HepG2 (cell line): Measurements from ENCODE around the gene BCL2. TPM values are rescaled to one million over a fixed set of nuclear protein-coding genes. Genes with fewer than 3 reads are reported as not detected.
A peak's percentile ranks its signal among the peaks of the same experiment; 100 is the strongest.

Source experiments
- AFF4 ChIP-seq: sonication (generic); formaldehyde crosslinking; IDR thresholded peaks from 2 replicates; pipeline ENCODE4 v1.4.0; 2020; ENCODE audit warnings: missing genetic modification reagents
- GABPA ChIP-seq, 2 experiments: IDR thresholded peaks; 2 replicates each; pipeline ENCODE4 v1.6.1; 2011 to 2016; ENCODE audit warnings: low read depth in 2 of 2, low read length in 1 of 2, missing biosample characterization in 1 of 2, missing genetic modification characterization in 1 of 2
- IKZF4 ChIP-seq: sonication (generic); formaldehyde crosslinking; IDR thresholded peaks from 2 replicates; pipeline ENCODE4 v1.5.1; 2020; ENCODE audit warnings: borderline replicate concordance, mild to moderate bottlenecking, low read depth, missing genetic modification reagents; ENCODE audit errors: not compliant biosample characterization
- KAT2B ChIP-seq: fragments of 150-350 bp; IDR thresholded peaks from 2 replicates; pipeline ENCODE4 v1.6.1; 2014; ENCODE audit warnings: low read depth, low read length, borderline replicate concordance
- NFE2L1 ChIP-seq: sonication (generic); formaldehyde crosslinking; IDR thresholded peaks from 2 replicates; pipeline ENCODE4 v1.4.0; 2020; ENCODE audit warnings: missing genetic modification reagents, mild to moderate bottlenecking, borderline replicate concordance
- NRL ChIP-seq: sonication (generic); formaldehyde crosslinking; IDR thresholded peaks from 2 replicates; pipeline ENCODE4 v1.5.0; 2020; ENCODE audit warnings: missing genetic modification reagents, mild to moderate bottlenecking, moderate library complexity, borderline replicate concordance
- PBX2 ChIP-seq: IDR thresholded peaks from 2 replicates; pipeline ENCODE4 v1.6.1; 2016; ENCODE audit warnings: control low read depth
- PHF20 ChIP-seq: sonication (generic); formaldehyde crosslinking; IDR thresholded peaks from 2 replicates; pipeline ENCODE4 v1.5.0; 2020; ENCODE audit warnings: mild to moderate bottlenecking, missing genetic modification reagents
- SALL1 ChIP-seq: sonication (generic); formaldehyde crosslinking; IDR thresholded peaks from 2 replicates; pipeline ENCODE4 v1.8.0; 2022; ENCODE audit warnings: mild to moderate bottlenecking, missing genetic modification reagents
- SCMH1 ChIP-seq: sonication (generic); formaldehyde crosslinking; IDR thresholded peaks from 2 replicates; pipeline ENCODE4 v1.9.0; 2021; ENCODE audit warnings: missing genetic modification reagents, mild to moderate bottlenecking, borderline replicate concordance
- SIN3B ChIP-seq: fragments of 150-350 bp; IDR thresholded peaks from 2 replicates; pipeline ENCODE4 v1.6.1; 2014; ENCODE audit warnings: low read length
- SMAD1 ChIP-seq: sonication (generic); formaldehyde crosslinking; IDR thresholded peaks from 2 replicates; pipeline ENCODE4 v1.4.0; 2020; ENCODE audit warnings: missing genetic modification reagents, low read depth, mild to moderate bottlenecking, borderline replicate concordance
- TRAFD1 ChIP-seq: sonication (generic); formaldehyde crosslinking; IDR thresholded peaks from 2 replicates; pipeline ENCODE4 v1.5.1; 2020; ENCODE audit warnings: missing genetic modification reagents, mild to moderate bottlenecking, borderline replicate concordance
- ZBTB1 ChIP-seq: sonication (generic); formaldehyde crosslinking; IDR thresholded peaks from 2 replicates; pipeline ENCODE4 v1.4.0; 2020; ENCODE audit warnings: missing genetic modification reagents, borderline replicate concordance
- ZNF101 ChIP-seq: sonication (generic); formaldehyde crosslinking; IDR thresholded peaks from 2 replicates; pipeline ENCODE4 v1.4.0; 2020; ENCODE audit warnings: mild to moderate bottlenecking, low read depth, missing genetic modification reagents, borderline replicate concordance
- ZNF136 ChIP-seq: sonication (generic); formaldehyde crosslinking; IDR thresholded peaks from 2 replicates; pipeline ENCODE4 v1.8.1; 2022; ENCODE audit warnings: low read depth, mild to moderate bottlenecking, moderate library complexity, missing genetic modification reagents
- ZNF225 ChIP-seq: sonication (generic); formaldehyde crosslinking; IDR thresholded peaks from 2 replicates; pipeline ENCODE4 v1.4.0; 2020; ENCODE audit warnings: mild to moderate bottlenecking, missing genetic modification reagents
- ZNF3 ChIP-seq: IDR thresholded peaks from 2 replicates; pipeline ENCODE4 v1.7.0; 2017; ENCODE audit warnings: inconsistent platforms
- ZNF510 ChIP-seq: sonication (generic); formaldehyde crosslinking; IDR thresholded peaks from 2 replicates; pipeline ENCODE4 v1.4.0; 2020; ENCODE audit warnings: low read depth, mild to moderate bottlenecking, missing genetic modification reagents
- ZNF570 ChIP-seq: sonication (generic); formaldehyde crosslinking; IDR thresholded peaks from 2 replicates; pipeline ENCODE4 v1.4.0; 2020; ENCODE audit warnings: mild to moderate bottlenecking, missing genetic modification reagents, borderline replicate concordance
- ZNF605 ChIP-seq: sonication (generic); formaldehyde crosslinking; IDR thresholded peaks from 2 replicates; pipeline ENCODE4 v1.8.0; 2022; ENCODE audit warnings: mild to moderate bottlenecking, missing genetic modification reagents
- ZNF761 ChIP-seq: sonication (generic); formaldehyde crosslinking; conservative IDR thresholded peaks from 2 replicates; pipeline ENCODE4 v1.4.0; 2020; ENCODE audit warnings: mild to moderate bottlenecking, missing genetic modification reagents
- polyA plus RNA-seq, 8 experiments: library from polyadenylated mRNA; depleted of rRNA in 3 of 8; stranded (reverse) in 7 of 8; unstranded in 1 of 8; fragments of >200 nt; fragmentation: Illumina TruSeq in 4 of 8; extraction: Trizol in 4 of 8; gene quantifications; 2 replicates each; pipeline versions ENCODE4 v1.2.1 to v1.2.3, GENCODE V29; 2011 to 2016; ENCODE audit warnings: low read depth in 4 of 8, missing spikeins in 1 of 8, mixed read lengths in 1 of 8; ENCODE audit not compliant: insufficient read depth in 1 of 8
- total RNA-seq, 5 experiments: library from RNA; depleted of rRNA; stranded (reverse); fragments of >200 nt; fragmentation: Illumina TruSeq; extraction: Trizol; gene quantifications; 2 replicates each; pipeline ENCODE4 v1.2.3, GENCODE V29; 2016; ENCODE audit warnings: low read depth in 1 of 5

BCL2 gene
- total and polyA plus RNA-seq, 2 of the 13 experiments (the other 11 are each of a cell fraction or from before 2014, with no cell fraction given) = 0.07 to 0.53 TPM

- TF ChIP-seq PBX2 (CRISPR knock-in tag) (no peak), ZNF605 (CRISPR knock-in tag) (peak; percentile 84), AFF4 (no peak), PHF20 (peak; percentile 58), ZNF136 (CRISPR knock-in tag) (0 out of 2 replicates have a peak, but pooled peaks have one; percentile 46), ZNF225 (CRISPR knock-in tag) (no peak), NRL (CRISPR knock-in tag) (peak; percentile 71; the same call in 1 of the 2 replicates), NFE2L1 (no peak), SIN3B (peak; percentile 72; the same call in 1 of the 2 replicates), ZNF510 (no peak), ZNF570 (no peak), KAT2B (no peak), ZNF101 (CRISPR knock-in tag) (no peak), ZNF3 (CRISPR knock-in tag) (no peak; the same call in 1 of the 2 replicates), SMAD1 (CRISPR knock-in tag) (peak; percentile 21; the same call in 1 of the 2 replicates), TRAFD1 (CRISPR knock-in tag) (no peak), SALL1 (peak; percentile 81), ZNF761 (CRISPR knock-in tag) (0 out of 2 replicates have a peak, but pooled peaks have one; percentile 17), SCMH1 (no peak), ZBTB1 (no peak), IKZF4 (CRISPR knock-in tag) (no peak), GABPA (IDR thresholded peaks at IDR 0.05; ENCODE audit: low read depth, low read length) (0 out of 2 replicates have a peak, but pooled peaks have one; percentile 31), GABPA (CRISPR knock-in tag; IDR thresholded peaks at IDR 0.05; ENCODE audit: low read depth) (peak; percentile 65)
Observed at GRCh38 chr18:63367053-63367953, 47.7 kb upstream of the BCL2 start, which contains the start of gene KDSR (continued).
